ENCODE results near the gene AS3MT.
"Not testable (repeated sequence)": the region's sequence is repeated elsewhere in the genome, so short reads cannot be mapped to it uniquely, and the experiment has no call there.

Gene AS3MT, protein sequence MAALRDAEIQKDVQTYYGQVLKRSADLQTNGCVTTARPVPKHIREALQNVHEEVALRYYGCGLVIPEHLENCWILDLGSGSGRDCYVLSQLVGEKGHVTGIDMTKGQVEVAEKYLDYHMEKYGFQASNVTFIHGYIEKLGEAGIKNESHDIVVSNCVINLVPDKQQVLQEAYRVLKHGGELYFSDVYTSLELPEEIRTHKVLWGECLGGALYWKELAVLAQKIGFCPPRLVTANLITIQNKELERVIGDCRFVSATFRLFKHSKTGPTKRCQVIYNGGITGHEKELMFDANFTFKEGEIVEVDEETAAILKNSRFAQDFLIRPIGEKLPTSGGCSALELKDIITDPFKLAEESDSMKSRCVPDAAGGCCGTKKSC

GRCh38 chr10:102869258-102870198, at the start of gene AS3MT:
Gene AS3MT (plus strand): TSS chr10:102869470. CDS start chr10:102869593, 123 bp downstream.
- no peak for DNase-seq

DNA sequence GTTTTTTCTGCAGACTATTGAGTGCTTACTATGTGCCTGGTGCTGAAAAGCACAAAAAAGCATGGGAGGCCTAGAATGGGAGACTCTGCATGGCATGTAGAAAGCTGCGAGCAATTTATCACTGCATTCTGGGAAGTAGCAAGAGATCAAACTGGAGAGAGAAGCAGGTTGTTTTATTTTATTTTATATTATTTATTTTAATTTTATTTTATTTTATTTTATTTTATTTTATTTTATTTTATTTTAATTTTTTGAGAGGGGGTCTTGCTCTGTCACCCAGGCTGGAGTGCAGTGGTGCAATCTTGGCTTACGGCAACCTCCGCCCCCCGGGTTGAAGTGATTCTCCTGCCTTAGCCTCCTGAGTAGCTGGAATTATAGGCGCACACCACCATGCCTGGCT, 49.3 kb upstream of the AS3MT start:
- not testable (repeated sequence) for DNase-seq

- no peak for DNase-seq
These were observed 47.0 kb upstream of the AS3MT start for GRCh38 chr10:102822222-102822621.

DNA sequence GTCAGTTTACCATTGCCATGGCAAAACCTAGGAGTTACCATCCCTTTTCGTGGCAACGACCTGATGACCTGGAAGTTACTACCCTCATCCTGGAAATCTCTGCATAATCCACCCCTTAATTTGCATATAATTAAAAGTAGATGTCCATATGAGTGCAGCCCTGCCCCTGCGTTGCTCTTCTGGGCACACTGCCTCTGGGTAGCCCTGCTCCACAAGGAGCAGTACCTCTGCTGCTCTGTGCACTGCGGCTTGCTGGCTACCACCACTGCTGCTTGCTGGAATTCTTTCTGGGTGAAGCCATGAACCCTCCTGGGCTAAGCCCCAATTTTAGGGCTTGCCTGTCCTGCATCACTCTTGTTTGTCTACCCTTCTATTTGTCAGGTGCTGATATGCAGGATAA, 44.6 kb upstream of the AS3MT start:
- DNase-seq: no peak

GRCh38 chr10:102826148-102826796, 43.0 kb upstream of the AS3MT start:
- DNase-seq: no peak

GRCh38 chr10:102827597-102827975, 41.7 kb upstream of the AS3MT start:
- DNase-seq: no peak

GRCh38 chr10:102831322-102832071, 37.8 kb upstream of the AS3MT start:
- no peak for DNase-seq

- DNase-seq: no peak
These were observed 37.0 kb upstream of the AS3MT start for GRCh38 chr10:102832248-102832647.

GRCh38 chr10:102832987-102833386, 36.3 kb upstream of the AS3MT start:
- DNase-seq: no peak

GRCh38 chr10:102834143-102834542, 35.1 kb upstream of the AS3MT start:
- no peak for DNase-seq

GRCh38 chr10:102835007-102835482, 34.2 kb upstream of the AS3MT start:
- peak; percentile 33 to 80 for DNase-seq

- no peak for DNase-seq
These were observed 32.0 kb upstream of the AS3MT start, which contains the start of gene CYP17A1 for GRCh38 chr10:102837230-102837721. Gene CYP17A1 (minus strand): TSS chr10:102837413. CDS start chr10:102837361, 52 bp downstream.

DNA sequence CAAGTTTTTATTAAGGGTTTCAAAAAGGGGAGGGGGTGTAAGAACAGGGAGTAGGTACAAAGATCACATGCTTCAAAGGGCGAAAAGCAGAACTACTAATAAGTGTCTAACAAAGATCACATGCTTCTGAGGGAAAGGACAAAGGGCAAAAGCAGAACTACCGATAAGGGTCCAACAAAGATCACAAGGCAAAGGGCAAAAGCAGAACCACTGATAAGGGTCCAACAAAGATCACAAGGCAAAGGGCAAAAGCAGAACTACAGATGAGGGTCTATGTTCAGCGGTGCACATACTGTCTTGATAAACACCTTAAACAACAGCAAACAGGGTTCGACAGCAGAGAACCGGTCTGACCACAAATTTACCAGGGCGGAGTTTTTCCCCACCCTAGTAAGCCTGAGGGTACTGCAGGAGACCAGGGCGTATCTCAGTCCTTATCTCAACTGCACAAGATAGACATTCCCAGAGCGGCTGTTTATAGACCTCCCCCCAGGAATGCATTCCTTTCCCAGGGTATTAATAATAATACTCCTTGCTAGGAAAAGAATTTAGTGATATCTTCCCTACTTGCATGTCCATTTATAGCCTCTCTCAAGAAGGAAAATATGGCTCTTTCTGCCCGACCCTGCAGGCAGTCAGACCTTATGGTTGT, 30.9 kb upstream of the AS3MT start:
- DNase-seq: not testable (repeated sequence)

GRCh38 chr10:102841827-102842345, 27.4 kb upstream of the AS3MT start:
- no peak for DNase-seq

- DNase-seq: not testable (repeated sequence)
These were observed 26.1 kb upstream of the AS3MT start for GRCh38 chr10:102843139-102843538.

DNA sequence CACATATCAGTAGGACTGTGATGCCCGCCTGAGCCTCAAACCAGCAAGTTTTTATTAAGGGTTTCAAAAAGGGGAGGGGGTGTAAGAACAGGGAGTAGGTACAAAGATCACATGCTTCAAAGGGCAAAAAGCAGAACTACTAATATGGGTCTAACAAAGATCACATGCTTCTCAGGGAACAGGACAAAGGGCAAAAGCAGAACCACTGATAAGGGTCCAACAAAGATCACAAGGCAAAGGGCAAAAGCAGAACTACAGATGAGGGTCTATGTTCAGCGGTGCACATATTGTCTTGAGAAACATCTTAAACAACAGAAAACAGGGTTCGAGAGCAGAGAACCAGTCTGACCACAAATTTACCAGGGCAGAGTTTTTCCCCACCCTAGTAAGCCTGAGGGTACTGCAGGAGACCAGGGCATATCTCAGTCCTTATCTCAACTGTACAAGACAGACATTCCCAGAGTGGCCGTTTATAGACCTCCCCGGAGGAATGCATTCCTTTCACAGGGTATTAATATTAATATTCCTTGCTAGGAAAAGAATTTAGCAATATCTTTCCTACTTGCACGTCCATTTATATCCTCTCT, 25.0 kb upstream of the AS3MT start:
- not testable (repeated sequence) for DNase-seq

- no peak for DNase-seq
These were observed 23.8 kb upstream of the AS3MT start for GRCh38 chr10:102845352-102845902.

DNA sequence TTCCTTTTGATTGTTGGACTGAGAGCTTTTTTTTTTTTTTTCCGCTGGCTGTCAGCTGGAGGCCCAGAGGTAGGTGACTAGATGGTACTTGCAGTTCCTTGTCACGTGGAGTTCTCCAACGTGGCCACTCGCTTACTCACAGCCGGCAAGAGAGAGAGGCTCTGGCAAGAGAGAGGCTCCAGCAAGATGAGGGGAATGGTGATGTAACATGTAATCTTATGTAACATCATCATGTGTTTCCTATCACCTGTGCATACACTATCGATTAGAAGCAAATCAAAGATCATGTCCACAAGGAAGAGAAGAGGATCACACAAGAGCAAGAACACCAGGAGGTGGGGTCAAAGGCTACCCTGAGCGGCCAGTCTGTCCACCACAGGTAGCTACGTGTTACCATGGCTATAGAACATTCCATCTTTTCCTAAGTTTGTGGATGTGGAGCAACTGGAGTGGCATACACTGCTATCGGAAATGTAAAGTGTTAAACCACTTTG, 19.2 kb upstream of the AS3MT start:
- no peak for DNase-seq

GRCh38 chr10:102853237-102853636, 16.0 kb upstream of the AS3MT start:
- not testable (repeated sequence) for DNase-seq

- not testable (repeated sequence) for DNase-seq
These were observed 13.4 kb upstream of the AS3MT start for GRCh38 chr10:102855731-102856436.
